HG02678 (cell line): ENCODE data around the gene PTGS1.
"Not testable (repeated sequence)": the region's sequence is repeated elsewhere in the genome, so short reads cannot be mapped to it uniquely, and the experiment has no call there.

Experiments used
- ATAC-seq: cut with Tn5 transposase; IDR thresholded peaks from one replicate; pipeline ENCODE4 v1.9.1; 2021; ENCODE audit warnings: mild to moderate bottlenecking, moderate library complexity; ENCODE audit not compliant: unreplicated experiment

The PTGS1 gene

DNA sequence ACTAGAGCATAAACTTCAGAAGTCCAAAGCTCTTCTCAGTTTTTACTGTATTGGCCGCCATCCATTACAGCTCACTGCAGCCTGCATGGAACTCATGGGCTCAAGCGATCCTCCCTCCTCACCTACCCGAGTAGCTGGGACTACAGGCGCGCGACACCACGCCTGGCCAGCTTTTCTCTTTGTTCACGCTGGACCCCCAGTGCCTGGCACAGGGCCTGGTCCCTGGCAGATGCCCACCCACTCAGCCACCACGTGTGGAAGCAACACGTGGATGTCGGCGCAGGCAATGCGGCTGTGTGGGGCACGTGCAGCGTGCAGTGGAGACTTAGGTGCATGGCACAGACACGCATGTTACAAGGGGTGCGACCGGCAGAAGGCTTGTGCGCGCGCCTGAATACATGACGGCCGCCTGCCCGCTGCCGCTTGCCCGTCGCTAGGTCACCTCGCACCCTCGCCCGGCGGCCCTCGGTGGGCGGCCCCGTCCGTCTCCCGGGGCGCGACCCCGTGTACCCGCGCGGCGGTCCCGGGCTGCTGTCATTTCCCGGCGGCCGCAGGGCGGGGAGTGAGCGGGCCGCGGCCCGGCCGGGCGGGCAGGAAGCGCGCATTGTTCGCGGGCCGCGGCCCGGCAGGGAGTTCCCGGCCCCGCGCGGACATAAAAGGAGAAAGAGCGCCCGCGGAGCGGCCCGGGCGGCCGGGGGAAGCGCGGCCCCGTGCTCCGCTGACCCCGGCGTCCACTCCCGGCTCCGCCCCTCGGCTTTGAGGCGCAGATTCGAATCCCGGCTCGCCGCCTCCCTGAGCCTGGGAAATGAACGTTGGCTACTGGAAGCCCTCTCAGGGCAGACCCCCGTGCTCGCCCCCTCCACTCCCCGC is 24.1 kb upstream of the PTGS1 start:
- no peak for ATAC-seq

DNA sequence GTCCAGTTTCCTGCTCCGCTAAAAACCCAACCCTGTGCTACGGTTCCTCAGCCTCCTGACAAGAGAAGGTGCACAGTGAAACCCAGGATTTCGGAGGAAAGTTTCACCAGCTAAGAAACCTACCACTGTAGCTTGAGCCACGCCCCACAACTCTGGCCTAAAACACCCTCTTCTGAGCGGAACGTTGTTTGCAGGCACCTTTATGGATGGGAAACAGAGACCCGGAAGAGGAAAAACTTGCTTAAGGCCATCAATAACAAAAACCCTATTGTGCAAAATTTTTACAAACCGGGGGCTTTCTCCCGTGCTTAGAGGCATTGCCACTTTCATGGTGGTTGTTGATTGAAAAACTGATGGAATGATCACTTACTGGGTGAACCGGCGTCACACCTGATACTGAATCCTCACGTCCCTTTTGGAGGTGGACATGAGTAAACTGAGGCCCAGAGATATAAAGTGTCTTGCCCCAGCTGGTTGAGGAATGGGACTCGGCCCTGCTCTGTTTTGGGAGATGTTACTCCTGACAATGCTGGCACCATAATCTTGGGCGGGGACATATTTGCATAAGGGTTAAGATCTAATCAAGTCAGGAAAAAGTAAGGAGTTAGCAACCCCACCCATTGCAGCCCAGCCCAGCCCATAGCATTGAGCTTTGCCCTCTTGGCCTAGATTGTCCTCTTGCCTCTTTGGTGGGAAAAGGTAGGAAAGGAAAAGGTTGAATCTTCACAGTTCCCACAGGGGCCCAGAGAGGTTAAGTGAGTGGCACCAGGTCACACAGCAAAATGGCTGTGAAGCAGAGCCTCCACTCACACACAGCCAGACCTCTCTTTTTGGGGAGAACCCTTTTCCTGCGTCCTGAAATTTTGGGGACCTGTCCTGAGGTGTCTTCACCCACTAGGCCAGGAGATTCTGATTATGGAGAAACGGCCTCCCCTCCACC is 23.2 kb upstream of the PTGS1 start:
- ATAC-seq = no peak

DNA sequence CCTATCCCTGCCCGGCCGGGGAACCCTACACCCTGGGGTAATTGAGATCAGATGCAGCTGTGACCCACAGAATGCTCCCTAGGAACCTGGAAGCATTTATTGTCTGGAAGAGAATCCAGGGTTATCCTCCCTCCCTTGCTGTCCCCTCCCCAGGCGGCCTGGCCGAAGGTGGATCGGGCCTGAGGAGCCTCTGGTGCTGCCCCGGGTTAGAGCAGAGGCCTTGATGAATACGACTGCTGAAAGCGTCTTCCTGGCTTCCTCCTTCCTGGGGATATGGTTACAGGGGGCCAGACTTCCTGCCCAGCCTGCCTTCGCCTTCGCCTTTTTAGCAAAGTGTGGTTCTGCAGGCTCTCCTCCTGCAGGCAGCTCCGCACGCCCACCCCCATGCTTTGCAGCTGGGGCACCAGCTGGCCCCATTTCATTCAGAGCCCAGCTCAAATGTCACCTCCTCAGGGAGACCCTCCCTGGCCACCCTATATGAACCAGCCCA is 22.5 kb upstream of the PTGS1 start:
- no peak for ATAC-seq

DNA sequence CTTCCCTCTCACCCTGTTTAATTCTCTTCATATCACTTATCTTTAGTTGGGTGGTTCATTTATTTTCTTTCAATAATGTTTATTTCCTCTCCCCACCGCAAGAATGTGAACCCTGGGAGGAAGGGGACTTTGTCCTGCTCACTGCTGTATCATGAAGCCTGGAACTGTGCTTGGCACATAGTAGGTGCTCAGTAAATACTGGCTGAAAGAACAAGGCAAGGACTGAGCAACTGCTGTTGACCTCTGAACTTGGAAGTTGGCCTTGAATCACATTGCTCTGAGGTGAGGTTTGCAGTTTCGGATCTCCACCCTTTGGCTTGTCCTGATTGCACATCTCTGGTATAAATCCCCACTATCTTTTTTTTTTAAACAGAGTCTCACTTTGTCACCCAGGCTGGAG is 22.0 kb upstream of the PTGS1 start:
- no peak for ATAC-seq

DNA sequence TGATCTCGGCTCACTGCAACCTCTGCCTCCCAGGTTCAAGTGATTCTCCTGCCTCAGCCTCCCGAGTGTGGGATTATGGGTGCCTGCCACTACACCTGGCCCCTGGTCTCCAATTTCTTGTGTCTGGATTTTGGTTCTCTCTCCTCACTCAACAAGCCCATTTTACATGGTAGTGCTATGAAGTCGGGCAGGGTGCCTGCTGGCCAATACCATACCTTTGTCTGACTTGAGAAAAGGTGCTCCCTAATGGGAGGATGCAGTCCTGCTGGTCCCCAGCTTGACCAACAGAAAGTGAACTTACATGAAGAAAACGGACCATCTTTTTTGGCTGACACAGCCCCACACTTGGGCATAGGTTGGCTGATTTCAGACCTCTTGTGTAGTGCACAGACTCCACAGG is 21.6 kb upstream of the PTGS1 start:
- no peak for ATAC-seq

DNA sequence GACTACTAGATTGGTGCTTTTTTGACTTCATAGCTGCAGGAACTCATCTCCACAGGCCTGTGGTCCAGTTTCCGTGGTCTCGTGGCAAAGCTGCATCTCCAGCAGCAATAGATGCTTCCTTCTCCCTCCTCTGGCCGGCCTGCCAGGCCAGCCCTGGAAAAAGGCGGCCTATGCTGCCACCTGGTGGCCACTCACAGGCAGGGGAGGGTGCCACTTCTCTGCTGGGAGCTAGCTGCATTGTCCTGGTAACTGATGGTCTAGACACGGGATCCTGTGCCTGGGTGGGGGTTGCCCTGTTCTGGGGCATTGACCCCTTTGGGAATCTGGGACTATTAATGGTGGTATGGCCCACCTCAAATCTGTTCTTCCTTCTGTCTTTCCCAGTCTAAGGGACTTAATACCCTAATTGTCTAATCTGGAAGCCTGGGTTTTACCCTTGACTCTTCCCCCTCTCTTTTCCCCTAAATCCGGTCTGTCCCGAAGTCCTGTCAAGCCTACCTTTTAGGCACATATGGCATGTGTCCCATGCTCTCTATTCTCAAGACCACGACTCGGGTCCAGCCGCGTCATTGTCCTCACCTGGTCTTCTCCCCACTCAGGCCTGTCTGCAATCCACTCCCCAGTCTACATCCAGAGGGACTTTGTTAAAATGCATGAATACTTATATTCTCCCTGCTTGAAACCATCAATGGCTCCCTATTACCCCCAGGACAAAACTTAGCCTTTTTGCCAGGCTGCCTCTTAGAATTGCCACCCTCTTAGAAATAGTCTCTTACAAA is 20.1 kb upstream of the PTGS1 start:
- ATAC-seq = peak; percentile 76

DNA sequence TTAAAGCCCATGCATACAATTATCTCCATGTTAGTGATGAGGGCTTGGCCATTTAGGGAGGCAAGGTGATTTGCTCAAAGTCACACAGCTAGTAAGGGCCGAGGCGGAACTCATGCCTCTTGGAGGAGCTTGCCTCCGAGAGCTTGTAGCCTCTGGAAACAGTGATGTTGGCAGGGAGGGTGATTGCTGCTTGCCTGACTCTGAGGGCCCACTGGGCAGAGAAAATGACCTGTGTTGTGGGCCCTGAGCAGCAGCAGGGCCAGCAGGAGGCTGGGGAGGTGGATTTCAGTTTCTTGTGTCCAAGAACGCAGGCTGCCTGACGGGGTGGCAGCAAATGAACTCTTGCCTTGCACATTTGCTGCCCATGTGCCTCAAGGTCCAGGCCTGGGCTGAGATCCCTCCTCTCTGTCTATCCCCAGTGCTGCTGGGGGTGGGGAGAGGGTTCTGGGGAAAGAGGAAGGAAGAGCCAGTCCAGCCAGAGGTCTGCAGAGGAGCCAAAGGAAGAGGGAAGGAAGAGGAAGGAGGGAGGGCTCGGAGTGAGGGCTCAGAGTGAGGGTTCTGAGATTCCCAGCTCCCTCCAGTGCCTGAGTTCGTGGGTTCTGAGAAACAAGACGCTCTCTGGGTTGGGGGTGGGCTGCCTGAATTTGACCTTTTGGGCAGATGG is 16.2 kb upstream of the PTGS1 start:
- ATAC-seq = no peak

DNA sequence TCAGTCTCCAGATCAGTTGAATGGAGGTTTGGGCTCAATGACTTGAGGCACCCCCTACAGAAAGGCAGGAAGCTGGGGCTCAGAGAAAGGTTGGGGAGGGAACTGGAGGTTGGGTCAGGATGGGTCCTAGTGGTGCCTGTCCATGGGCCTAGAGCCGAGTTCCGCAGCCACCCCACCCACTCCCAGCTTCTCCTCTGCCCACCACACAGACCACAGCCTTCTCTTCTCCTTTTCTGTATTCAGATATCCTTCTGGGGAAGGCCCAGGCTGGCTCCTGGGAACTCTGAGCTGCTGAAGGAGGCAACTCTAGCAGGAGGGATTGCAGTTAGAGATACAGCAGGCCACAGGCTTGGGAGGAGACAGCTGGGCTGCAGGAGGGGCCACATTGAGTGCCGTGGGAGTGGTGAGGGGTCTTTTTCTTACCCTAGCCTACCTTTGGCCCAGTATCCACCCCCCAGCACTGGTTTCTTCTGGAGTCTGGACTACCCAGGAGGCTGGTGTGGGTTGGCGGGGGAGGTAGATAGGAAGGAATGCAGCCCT is 15.4 kb upstream of the PTGS1 start:
- no peak for ATAC-seq

DNA sequence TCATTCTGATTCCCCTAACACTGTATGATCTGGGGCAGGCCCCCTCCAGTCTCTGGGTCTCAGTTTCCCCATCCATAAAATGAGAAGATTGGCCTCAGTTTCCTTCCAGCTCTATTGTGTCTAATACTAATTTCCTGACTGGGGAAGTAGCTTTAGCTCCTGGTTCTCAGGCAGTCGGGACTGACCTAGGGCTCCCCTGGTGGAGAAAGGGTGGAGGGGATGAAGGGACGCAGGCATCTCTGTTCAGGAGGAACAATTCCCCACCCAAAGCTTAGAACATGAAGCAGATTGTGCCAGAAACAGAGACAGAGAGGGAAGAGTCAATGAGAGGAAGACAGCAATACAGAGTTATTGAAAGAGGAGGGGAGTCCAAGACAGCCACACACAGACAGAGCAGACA is 14.2 kb upstream of the PTGS1 start:
- no peak for ATAC-seq

DNA sequence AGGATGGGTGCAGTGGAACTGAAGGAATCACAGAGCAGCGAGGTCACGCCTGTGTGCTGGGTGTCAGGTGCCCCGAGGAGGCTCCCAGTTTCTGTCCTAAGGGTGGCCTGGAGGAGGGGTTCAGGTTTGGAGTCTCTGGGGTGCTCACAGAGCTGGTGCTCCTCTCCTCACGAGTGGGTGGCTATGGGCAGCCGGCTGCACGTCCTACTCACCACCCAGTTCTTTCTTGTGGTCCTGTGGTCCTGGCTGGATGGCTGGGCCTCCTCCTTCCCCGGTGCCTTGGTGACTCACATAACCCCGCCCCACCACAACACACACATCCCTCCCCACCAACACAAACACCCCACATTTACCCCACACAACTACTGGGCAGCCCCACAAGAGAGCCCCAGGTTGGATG is 9.9 kb upstream of the PTGS1 start:
- ATAC-seq = no peak

DNA sequence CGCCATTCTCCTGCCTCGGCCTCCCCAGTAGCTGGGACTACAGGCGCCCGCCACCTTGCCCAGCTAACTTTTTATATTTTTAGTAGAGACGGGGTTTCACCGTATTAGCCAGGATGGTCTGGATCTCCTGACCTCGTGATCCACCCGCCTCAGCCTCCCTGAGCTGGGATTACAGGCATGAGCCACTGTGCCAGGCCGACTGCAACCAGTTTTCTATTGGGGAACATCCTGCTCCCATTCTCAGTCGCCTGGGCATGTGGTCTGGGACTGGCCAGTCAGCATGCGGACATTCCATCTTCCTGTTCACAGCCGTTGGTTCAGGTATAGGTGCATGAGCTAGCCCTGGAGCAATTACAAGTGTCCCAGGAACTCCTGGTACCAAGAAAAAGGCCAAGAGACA is 7.7 kb upstream of the PTGS1 start:
- not testable (repeated sequence) for ATAC-seq

DNA sequence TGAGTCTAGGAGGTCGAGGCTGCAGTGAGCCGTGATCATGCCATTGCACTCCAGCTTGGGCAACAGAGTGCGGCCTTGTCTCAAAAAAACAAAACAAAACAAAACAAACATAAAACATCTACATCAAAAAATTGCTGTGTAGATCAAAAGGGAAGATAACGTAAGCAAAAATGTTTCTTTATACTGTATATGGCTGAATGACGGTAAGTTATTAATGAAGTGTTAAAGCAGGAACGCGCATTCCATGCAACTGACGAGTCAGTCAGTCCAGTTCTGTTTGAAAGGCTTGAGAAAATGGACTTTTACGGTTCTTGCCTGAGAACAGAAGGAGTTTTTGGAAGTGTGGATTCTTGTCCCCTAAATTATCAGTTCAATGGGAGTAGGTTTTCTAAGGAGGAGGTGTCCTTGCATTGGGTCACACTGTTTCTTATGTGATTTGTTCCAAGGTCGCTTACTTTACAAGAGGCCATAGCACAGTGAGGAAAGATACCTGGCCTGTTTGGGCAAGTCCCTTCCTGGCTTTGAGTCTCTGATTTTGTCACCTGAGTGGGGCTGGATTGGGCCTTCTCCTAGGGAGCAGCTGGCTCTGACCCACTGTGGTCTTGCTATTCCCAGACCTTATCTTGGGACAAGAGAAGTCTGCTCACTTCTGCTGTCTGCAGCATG is 6.6 kb upstream of the PTGS1 start:
- ATAC-seq = no peak

DNA sequence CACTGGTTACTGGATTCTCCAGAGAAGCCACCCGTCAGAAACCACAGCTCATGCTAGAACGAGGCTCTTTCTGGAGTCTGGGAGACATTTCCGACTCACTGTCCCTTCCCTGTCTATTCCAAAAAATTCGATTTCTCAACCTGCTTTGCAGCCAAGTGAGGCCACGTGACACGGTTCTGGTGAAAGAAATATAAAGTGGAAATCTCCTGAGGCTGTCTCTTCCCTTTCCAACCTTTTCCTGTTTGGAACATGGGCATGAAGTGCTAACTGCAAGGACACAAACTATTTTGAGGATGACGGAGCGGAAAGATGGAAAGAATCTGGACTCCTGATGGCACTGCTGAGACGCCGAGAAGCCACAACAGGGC is 6.1 kb upstream of the PTGS1 start:
- ATAC-seq = no peak

DNA sequence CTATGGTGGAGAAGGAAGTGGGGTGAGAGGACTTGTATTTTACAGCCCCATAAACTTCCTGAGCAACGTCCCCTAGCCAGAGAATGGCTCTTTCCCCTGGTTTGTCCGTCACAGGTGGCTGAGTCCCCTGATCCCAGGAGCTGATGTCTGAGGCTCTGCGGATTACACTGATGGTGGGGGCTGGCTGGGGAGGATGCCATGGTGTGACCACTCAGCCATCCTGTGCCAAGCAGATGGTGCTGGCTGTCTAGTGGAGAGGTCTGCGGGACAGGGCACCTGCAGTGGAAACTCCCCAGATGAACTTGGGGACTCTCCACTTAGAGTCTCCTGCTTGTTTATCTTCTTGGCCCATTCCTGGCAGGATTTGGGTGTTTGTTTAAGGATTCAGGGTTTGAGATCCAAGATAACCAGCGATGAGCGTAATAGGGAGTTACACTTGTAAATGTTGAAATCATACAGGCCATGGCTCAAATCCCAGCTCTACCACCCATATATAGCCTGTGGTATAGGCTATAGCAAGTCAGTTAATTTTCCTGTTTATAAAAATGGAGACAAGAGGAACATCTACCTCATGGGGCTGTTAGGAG is 4.7 kb upstream of the PTGS1 start:
- ATAC-seq = no peak

DNA sequence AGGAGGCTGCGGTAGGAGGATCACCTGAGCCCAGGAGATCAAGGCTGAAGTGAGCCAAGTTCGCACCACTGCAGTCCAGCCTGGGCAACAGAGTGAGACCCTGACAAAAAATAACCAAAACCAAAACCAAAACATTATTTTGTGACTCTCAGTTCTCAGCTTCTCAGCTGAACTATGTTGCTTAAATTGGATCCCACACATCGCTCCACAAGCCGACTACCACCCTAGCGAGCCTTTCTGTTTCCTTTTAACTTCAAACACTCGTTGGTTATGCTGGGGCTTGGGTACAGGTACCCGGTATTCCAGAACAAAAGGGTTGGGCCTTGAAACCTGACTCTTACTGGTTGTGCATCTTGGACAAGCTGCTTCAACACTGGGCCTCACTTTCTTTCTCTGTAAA is 3.8 kb upstream of the PTGS1 start:
- no peak for ATAC-seq

DNA sequence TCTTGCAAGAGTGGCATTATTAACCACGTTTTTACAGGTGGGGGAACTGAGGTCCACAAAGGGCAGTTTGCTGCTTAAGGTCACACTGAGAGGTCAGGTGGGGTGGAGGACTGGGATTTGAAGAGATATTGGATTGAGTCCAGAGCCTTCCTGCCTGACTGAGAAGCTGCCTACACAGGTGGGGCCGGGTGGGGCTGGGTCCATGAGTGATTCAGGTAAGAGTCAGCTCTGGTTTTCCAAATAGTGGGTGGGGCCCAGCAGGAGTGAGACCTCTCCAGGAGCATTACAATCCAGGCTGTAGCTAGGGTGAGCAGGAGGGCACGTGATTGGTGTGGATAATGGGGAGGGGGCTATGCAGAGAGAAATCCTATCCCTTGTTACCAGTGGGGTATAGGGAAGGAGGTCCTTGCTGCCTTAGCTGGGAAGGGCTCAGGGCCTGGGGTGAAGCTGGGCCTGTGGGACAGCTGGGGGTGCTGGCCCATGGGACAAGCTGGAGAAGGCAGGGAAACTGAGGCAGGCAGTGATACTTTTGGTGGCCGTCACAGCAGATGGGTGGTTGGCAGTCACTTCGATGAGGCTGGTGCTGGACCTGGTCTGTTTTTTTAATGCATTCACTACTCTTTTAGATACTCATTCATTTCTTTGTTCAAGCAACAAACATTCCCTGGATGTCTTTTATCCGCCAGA is 2.9 kb upstream of the PTGS1 start:
- ATAC-seq = no peak

DNA sequence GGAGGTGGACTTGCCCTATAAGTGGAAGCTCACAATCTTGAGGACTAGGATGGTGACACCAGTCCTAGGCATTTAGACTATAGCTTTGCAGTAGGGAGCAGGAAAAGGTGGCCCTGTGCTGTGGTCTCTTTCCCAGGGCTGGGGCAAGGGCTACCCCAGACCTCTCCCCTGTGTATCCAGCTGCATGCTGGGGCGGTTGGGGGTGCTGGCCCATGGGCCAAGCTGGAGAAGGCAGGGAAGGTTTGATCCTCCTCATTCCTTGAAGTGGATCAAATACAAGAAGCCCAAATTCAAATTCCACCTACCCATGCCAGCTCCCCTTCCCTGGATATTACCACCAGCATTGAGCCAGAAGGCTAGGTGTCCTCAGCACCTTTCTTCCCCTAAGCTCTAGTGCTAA is 2.2 kb upstream of the PTGS1 start:
- no peak for ATAC-seq

DNA sequence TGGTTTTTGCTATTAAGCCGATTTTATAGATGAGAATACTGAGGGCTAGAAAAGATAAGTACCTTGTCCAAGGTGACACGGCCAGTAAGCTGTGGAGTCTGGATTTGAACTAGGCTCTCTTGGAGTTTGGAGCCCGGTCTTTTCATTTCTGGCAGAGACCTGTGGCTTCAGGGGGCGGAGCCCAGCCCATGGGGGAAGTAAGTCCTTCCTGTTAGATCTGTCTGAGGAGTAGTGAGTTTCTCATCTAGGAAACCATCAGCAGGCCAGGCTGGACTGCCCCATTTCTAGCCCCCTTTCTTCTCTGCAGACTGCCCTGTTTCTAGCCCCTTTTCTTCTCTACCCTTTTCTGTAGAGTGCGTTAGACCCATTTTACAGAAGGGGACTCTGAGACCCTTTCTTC is 521 bp upstream of the PTGS1 start:
- peak; percentile 32 for ATAC-seq

DNA sequence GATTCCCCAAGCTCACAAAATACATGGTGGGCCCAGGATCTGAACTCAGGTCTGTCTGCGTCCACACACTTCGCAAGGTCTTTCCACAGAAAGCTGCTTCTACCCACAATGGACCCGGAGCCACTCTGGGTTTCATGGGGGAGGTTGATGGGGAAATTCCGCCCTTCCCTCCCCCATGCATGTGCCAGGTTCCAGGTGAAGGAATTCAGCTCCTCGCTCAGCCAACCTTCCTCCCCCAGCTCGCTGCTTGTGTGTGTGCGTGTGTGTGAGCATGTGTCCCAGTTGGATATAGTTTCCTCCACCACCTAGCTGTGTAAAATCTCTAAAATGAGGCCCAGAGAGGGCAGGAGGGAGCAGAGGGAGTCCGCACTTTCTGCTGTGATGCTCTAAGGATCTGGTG is 1.0 kb downstream of the PTGS1 start:
- no peak for ATAC-seq
